Cardiac muscle cell (in vitro differentiated cells and primary cell): ENCODE results near the gene DBP. TPM values are rescaled to one million over a fixed set of nuclear protein-coding genes. Genes with fewer than 3 reads are reported as not detected.

Experiments used
- DNase-seq, 2 donors: peaks; one replicate each; pipeline versions ENCODE4 v3.0.0 to v3.0.0-alpha.2; 2010 to 2017; ENCODE audit warnings: low read depth in 1 of 2, low spot score in 1 of 2
- H3K27ac ChIP-seq: fragments of 200-600 bp; sonication (generic); 2 replicates; pipeline ENCODE4 v1.5.1; 2016
- H3K27me3 ChIP-seq: fragments of 200-600 bp; sonication (generic); 2 replicates; pipeline ENCODE4 v1.6.0; 2016; ENCODE audit warnings: control low read depth
- H3K36me3 ChIP-seq: fragments of 200-600 bp; sonication (generic); 2 replicates; pipeline ENCODE4 v1.5.1; 2016; ENCODE audit warnings: control low read depth
- H3K4me1 ChIP-seq: fragments of 200-600 bp; sonication (generic); 2 replicates; pipeline ENCODE4 v1.8.1; 2017; ENCODE audit warnings: low read depth, mild to moderate bottlenecking, mixed run types
- H3K4me3 ChIP-seq: fragments of 200-600 bp; sonication (generic); 2 replicates; pipeline ENCODE4 v1.5.1; 2016; ENCODE audit warnings: mild to moderate bottlenecking
- H3K9me3 ChIP-seq: fragments of 200-600 bp; sonication (generic); 2 replicates; pipeline ENCODE4 v1.5.1; 2017; ENCODE audit warnings: low read depth, mild to moderate bottlenecking, control low read depth
- polyA plus RNA-seq: library from polyadenylated mRNA; unstranded; fragments of >200 nt; fragmentation: Nextera tagmentation; extraction: Ambion mirVana; gene quantifications from 2 replicates; pipeline ENCODE4 v1.2.1, GENCODE V29; 2016
- total RNA-seq: library from RNA; depleted of rRNA; stranded (reverse); fragments of >200 nt; gene quantifications from 2 replicates; pipeline ENCODE4 v1.2.3, GENCODE V29; 2016
- TF ChIP-seq, protein P1 (sequence below): IDR thresholded peaks from 2 replicates; pipeline ENCODE4 v1.5.1; 2012; ENCODE audit warnings: low read depth, mild to moderate bottlenecking, low read length

DBP gene
- total and polyA plus RNA-seq, 2 experiments from 2014 or later: 23.3 to 30.0 TPM

DNA sequence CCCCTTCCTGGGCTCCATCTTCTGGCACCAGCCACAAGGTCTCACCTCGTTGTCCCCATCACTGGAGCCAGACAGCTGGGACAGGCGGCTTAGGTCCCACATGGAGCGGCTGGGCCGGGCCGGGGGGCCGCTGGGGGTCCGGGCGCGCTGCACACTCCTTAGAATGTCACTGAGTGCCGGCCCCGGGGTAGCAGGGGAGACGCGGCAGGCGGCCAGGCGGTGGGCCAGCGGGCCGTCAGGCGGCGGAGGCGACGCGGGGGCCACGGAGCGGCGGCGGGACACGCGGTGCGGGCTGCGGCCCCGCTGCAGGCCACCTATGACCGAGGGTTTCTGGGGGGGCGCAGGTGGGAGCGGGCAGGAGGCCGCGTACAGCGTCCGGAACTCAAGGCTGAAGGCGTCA is 33.7 kb downstream of the DBP start:
- no peaks in the 10 kb centered on the region for H3K36me3 ChIP-seq
- DNase-seq: no peak
- H3K27ac ChIP-seq: no peak overlapping the region
- H3K4me3 ChIP-seq: no peak overlapping the region
- H3K4me1 ChIP-seq: no peaks in the 10 kb centered on the region
- TF ChIP-seq, protein P1, sequence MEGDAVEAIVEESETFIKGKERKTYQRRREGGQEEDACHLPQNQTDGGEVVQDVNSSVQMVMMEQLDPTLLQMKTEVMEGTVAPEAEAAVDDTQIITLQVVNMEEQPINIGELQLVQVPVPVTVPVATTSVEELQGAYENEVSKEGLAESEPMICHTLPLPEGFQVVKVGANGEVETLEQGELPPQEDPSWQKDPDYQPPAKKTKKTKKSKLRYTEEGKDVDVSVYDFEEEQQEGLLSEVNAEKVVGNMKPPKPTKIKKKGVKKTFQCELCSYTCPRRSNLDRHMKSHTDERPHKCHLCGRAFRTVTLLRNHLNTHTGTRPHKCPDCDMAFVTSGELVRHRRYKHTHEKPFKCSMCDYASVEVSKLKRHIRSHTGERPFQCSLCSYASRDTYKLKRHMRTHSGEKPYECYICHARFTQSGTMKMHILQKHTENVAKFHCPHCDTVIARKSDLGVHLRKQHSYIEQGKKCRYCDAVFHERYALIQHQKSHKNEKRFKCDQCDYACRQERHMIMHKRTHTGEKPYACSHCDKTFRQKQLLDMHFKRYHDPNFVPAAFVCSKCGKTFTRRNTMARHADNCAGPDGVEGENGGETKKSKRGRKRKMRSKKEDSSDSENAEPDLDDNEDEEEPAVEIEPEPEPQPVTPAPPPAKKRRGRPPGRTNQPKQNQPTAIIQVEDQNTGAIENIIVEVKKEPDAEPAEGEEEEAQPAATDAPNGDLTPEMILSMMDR: no peak
- H3K9me3 ChIP-seq: no peaks in the 10 kb centered on the region
- no peaks in the 10 kb centered on the region for H3K27me3 ChIP-seq

DNA sequence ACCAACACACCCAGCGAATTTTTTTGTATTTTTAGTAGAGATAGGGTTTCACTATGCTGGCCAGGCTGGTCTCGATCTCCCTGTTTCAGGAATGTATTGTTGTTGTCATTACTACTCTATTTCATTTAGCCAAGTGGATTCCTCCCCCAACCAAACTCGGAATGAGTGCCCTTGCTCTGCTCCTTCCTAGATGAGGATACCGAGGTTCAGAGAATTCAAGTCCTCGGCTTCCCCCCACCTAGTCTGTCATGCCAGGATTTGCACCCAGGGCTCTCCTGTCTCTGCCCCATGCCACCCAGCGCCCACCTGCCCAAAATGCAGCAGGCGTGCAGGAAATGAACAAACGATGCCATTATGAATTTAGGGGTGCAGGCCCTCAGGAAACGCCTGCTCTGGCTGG is 34.2 kb downstream of the DBP start:
- Histone ChIP-seq H3K27me3 (no peaks in the 10 kb centered on the region), H3K4me1 (no peaks in the 10 kb centered on the region), H3K4me3 (no peak overlapping the region), H3K36me3 (no peaks in the 10 kb centered on the region), H3K27ac (no peak overlapping the region), H3K9me3 (no peaks in the 10 kb centered on the region)
- TF ChIP-seq, protein P1: no peak
- DNase-seq: no peak

DNA sequence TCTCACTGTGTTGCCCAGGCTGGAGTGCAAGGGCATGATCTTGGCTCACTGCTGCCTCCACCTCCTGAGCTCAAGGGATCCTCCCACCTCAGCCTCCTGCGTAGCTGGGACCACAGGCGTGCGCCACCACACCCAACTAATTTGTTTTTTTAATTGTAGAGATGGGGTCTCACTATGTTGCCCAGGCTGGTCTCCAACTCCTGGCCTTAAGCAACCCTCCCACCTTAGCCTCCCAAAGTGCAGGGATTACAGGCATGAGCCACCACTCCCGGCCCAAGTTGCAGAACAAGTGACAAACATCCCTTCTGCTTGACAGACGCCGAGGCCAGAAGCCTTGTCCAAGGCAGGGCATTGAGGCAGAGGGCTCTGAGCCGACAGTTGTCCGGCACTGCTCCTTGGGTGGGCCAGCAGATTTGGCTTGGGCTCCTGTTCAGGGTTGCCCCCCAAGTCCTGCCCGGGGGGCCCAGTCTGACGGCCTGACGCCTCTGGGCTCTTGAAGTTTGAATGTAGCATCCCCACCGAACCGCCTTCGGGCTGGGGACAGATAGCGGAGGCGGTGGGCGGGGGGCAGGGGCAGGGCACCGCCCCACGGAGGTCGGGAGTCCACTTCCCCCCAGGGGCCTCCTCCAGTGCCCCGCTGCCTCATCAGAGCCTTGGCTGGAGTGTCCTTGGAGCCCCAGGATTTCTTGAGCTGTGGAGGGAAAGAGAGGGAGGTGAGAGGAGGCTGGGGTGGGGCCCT is 36.3 kb downstream of the DBP start:
- Histone ChIP-seq H3K27ac (no peak overlapping the region), H3K27me3 (no peaks in the 10 kb centered on the region), H3K9me3 (no peaks in the 10 kb centered on the region), H3K4me1 (no peaks in the 10 kb centered on the region), H3K4me3 (no peak overlapping the region), H3K36me3 (no peaks in the 10 kb centered on the region)
- TF ChIP-seq, protein P1: no peak
- DNase-seq: no peak

DNA sequence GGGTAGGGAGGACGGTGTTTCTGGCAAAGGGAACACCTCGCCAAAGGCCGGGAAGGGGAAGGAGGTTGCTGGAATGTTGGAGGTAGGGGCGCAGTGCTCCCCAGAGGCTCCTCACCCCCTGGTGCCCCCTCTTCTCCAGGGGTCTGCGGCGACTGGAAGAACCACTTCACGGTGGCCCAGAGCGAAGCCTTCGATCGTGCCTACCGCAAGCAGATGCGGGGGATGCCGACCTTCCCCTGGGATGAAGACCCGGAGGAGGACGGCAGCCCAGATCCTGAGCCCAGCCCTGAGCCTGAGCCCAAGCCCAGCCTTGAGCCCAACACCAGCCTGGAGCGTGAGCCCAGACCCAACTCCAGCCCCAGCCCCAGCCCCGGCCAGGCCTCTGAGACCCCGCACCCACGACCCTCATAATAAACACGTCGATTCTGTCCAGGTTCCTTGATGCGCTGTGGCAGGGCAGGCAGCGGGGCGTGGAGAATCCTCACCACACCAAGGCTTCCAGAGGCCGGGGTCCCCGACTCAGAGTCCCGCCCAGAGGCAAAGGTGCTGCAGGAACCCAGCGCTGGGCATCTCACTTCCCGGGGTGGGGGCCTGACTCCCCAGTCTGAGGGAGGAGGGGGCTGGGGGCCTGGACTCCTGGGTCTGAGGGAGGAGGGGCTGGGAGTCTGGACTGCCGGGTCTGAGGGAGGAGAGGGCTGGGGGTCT is 38.0 kb downstream of the DBP start:
- no peak overlapping the region for H3K4me3 ChIP-seq
- no peak for DNase-seq
- no peaks in the 10 kb centered on the region for H3K27me3 ChIP-seq
- H3K9me3 ChIP-seq: no peaks in the 10 kb centered on the region
- H3K4me1 ChIP-seq: no peaks in the 10 kb centered on the region
- no peaks in the 10 kb centered on the region for H3K36me3 ChIP-seq
- no peak overlapping the region for H3K27ac ChIP-seq
- TF ChIP-seq, protein P1: no peak

GRCh38 chr19:48596679-48597465 is 40.3 kb downstream of the DBP start:
- H3K4me3 ChIP-seq: no peak overlapping the region
- no peaks in the 10 kb centered on the region for H3K9me3 ChIP-seq
- H3K36me3 ChIP-seq: no peaks in the 10 kb centered on the region
- no peak for DNase-seq
- no peak overlapping the region for H3K27ac ChIP-seq
- H3K4me1 ChIP-seq: no peaks in the 10 kb centered on the region
- TF ChIP-seq, protein P1: no peak
- H3K27me3 ChIP-seq: no peaks in the 10 kb centered on the region
